HG02852 (cell line): Measurements from ENCODE around the gene SLC4A9.
A peak's percentile ranks its signal among the peaks of the same experiment; 100 is the strongest.

Experiments
- ATAC-seq: cut with Tn5 transposase; IDR thresholded peaks from one replicate; pipeline ENCODE4 v1.9.1; 2021; ENCODE audit warnings: mild to moderate bottlenecking, moderate library complexity; ENCODE audit not compliant: unreplicated experiment

SLC4A9 gene

GRCh38 chr5:140360681-140361479, 886 bp downstream of the SLC4A9 start:
- ATAC-seq = no peak

DNA sequence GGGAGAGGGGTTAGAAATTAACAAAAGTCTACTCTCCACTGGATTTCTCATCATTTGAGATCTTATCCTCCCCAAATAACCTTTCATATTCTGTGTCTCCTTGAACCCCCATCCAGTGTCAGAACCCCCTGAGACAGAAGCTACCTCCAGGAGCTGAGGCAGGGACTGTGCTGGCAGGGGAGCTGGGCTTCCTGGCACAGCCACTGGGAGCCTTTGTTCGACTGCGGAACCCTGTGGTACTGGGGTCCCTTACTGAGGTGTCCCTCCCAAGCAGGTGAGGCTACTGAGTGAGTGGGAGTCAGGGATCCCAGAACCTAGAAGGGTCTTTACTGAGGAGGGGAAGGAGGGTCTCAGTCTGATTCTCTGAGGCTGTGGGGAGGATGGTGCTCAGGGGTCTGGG, 1.9 kb downstream of the SLC4A9 start:
- no peak for ATAC-seq

DNA sequence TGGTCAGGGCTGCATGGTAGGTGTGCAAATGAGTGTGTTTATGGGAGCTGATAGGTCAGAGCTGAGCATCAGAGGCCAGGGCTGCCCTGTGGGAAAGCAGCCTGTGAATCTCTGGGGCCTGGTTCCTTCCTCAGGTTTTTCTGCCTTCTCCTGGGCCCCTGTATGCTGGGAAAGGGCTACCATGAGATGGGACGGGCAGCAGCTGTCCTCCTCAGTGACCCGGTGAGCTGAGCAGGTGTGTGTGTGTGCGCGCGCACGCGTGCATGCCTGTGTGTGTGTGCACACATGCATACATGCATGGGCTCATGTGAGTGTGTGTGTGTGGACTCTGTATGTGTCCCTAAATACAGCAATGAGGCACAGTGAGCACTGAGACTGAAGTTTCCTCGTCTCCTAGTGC, 2.3 kb downstream of the SLC4A9 start:
- ATAC-seq = no peak

GRCh38 chr5:140362875-140363630, 3.1 kb downstream of the SLC4A9 start:
- peak; percentile 89 for ATAC-seq

GRCh38 chr5:140363631-140364471, 3.9 kb downstream of the SLC4A9 start:
- ATAC-seq = no peak

GRCh38 chr5:140364472-140364765, 4.4 kb downstream of the SLC4A9 start:
- no peak for ATAC-seq

DNA sequence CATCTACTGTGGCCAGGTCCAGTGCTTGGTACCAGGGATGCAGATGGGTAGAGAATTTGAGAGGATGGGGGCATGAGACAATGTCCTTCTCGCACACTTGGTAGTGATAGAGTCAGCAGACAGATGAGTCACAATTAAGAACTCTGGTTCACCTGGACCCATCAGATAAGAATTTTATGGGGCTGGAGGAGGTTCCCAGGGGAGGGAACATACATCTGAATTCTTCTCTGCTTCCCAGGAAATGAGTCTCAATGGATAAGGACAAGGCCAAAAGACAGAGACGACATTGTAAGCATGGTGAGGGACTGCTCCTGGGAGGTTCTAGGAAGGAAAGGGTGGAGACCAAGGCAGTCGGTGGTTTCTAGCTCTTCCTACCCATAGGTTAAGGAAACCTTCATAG, 5.3 kb downstream of the SLC4A9 start:
- no peak for ATAC-seq

DNA sequence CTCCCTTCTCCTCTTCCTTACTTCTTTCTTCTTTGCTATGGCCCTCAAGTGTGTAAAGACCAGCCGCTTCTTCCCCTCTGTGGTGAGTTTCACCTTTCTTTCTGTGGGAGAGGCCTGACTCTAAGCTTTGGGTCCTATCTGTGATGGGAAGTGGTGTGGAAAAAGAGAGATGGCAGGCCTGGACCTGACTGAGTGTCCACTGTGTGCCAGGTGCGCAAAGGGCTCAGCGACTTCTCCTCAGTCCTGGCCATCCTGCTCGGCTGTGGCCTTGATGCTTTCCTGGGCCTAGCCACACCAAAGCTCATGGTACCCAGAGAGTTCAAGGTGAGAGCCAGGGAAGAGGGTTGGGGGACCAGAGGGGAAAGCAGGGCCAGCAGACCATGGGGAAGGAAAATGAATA, 5.9 kb downstream of the SLC4A9 start:
- no peak for ATAC-seq

- ATAC-seq = no peak
These were observed 6.7 kb downstream of the SLC4A9 start for GRCh38 chr5:140366589-140367255.

GRCh38 chr5:140367256-140368013, 7.4 kb downstream of the SLC4A9 start:
- ATAC-seq = no peak

GRCh38 chr5:140371356-140372151, 11.6 kb downstream of the SLC4A9 start:
- no peak for ATAC-seq

- ATAC-seq = no peak
These were observed 13.0 kb downstream of the SLC4A9 start for GRCh38 chr5:140372971-140373487.

DNA sequence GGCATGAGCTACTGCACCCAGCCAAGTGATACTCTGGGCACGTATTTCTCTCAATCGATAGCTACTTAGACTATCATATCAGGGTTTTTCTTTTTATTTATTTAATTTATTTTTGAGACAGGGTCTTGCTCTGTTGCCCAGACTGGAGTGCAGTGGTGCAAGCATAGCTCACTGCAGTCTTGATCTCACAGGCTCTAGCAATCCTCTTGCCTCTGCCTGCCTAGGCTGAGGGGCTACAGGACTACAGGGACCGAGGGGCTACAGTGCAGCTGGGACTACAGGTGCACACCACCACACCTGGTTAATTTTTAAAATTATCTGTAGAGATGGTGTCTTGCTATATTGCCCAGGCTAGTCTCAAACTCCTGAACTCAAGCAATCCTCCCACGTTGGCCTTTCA, 21.4 kb downstream of the SLC4A9 start:
- ATAC-seq = no peak

DNA sequence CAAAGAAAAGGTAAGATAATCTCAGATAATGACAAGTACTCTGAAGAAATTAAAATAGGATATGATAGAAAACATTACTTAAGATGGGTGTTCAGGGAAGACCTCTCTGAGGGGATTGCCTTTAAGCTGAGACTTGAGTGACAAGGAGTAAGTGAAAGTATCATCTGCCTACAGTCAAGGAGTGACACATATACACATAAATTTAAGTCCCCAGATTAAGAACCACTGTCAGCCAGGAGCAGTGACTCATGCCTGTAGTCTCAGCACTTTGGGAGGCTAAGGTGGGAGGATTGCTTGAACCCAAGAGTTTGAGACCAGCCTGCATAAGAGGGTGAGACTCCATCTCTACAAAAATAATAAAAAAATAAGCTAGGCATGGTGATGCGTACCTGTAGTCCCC, 22.0 kb downstream of the SLC4A9 start:
- ATAC-seq = no peak

- ATAC-seq = no peak
These were observed 22.9 kb downstream of the SLC4A9 start for GRCh38 chr5:140382866-140383265.

- no peak for ATAC-seq
These were observed 23.3 kb downstream of the SLC4A9 start for GRCh38 chr5:140383300-140383699.

- ATAC-seq = no peak
These were observed 28.1 kb downstream of the SLC4A9 start for GRCh38 chr5:140388052-140388451.

- no peak for ATAC-seq
These were observed 31.3 kb downstream of the SLC4A9 start for GRCh38 chr5:140391312-140391711.

DNA sequence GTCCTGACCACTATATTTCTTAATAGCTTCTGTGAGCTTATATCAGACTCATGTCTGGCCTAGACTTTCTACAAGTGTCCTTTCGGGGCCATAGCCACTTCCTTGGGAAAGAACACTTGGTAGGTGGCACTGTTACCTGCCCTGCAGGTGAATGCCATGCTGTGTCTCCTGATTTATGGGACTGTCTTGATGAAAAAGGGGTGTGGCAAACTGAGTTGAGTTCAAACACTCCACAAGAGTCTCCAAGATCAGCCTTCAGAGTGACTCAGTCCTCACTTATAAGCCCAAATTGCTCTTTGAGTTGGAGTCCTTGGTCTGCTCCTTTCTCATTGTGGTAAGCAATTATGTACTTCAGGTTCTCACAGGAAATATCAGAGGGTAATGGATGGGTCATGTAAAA, 31.7 kb downstream of the SLC4A9 start:
- ATAC-seq = no peak
